ENCODE results near the gene ZNF273.

- TF ChIP-seq CTCF (IDR thresholded peaks at IDR 0.05 in 2 of 3, conservative IDR thresholded peaks at IDR 0.05 in 1 of 3; ENCODE audit: borderline replicate concordance in 1 of 3, insufficient read depth in 1 of 3, low read depth in 2 of 3, low read length in 2 of 3) (no peak), REST (IDR thresholded peaks at IDR 0.05; ENCODE audit: low read depth) (no peak), MAX (IDR thresholded peaks at IDR 0.05) (no peak), CEBPB (IDR thresholded peaks at IDR 0.05; ENCODE audit: low read depth) (no peak), POLR2A (IDR thresholded peaks at IDR 0.05; ENCODE audit: borderline replicate concordance, extremely low read depth, insufficient read depth, insufficient read length) (no peak), ATF3 (IDR thresholded peaks at IDR 0.05) (no peak), EZH2phosphoT487 (IDR thresholded peaks at IDR 0.05; ENCODE audit: borderline replicate concordance) (no peak), SP1 (IDR thresholded peaks at IDR 0.05; ENCODE audit: low read depth) (no peak)
These were observed 9.7 kb upstream of the ZNF273 start for GRCh38 chr7:64893401-64893800.
